Measurements from ENCODE around the gene NCAPG2.

NCAPG2 gene

DNA sequence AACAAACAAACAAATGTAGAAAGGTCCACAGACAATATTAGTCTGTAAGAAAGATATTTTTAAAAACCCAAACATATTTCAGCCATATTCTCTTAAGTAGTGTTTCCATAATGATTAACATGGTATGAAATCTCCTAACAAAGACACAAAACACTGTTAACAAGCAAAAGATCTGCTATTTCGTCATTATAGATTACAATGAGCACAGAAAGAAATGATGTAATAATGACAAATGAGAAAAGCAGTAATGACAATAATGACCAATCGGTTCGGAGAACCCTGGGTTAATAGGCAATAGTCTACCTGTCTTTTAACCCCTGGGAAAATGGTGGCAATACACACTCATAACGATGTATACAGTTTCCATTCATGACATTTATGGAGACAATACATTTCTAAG lies 39.5 kb upstream of the NCAPG2 start:
- H3K4me1 ChIP-seq (ENCODE audit: insufficient read depth, low read length) = no peaks in the 10 kb centered on the region
- no peak overlapping the region for H3K9ac ChIP-seq (ENCODE audit: low read depth, low read length)
- H3K4me2 ChIP-seq (ENCODE audit: insufficient read depth, low read length) = no peak overlapping the region
- ATAC-seq (ENCODE audit: insufficient read depth, low read depth) (no peak), DNase-seq (no peak)
- peaks cover 96% of the 10 kb centered on the region for H3K36me3 ChIP-seq (ENCODE audit: insufficient read depth, low read length)
- no peak for TF ChIP-seq EZH2 (IDR thresholded peaks at IDR 0.05; ENCODE audit: borderline replicate concordance, low read depth, low read length, severe bottlenecking)
- TF ChIP-seq, protein P1, sequence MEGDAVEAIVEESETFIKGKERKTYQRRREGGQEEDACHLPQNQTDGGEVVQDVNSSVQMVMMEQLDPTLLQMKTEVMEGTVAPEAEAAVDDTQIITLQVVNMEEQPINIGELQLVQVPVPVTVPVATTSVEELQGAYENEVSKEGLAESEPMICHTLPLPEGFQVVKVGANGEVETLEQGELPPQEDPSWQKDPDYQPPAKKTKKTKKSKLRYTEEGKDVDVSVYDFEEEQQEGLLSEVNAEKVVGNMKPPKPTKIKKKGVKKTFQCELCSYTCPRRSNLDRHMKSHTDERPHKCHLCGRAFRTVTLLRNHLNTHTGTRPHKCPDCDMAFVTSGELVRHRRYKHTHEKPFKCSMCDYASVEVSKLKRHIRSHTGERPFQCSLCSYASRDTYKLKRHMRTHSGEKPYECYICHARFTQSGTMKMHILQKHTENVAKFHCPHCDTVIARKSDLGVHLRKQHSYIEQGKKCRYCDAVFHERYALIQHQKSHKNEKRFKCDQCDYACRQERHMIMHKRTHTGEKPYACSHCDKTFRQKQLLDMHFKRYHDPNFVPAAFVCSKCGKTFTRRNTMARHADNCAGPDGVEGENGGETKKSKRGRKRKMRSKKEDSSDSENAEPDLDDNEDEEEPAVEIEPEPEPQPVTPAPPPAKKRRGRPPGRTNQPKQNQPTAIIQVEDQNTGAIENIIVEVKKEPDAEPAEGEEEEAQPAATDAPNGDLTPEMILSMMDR (IDR thresholded peaks at IDR 0.05; ENCODE audit: borderline replicate concordance, extremely low read depth, low read length, poor library complexity, severe bottlenecking) = no peak
- H3K27ac ChIP-seq (ENCODE audit: low read length) = no peak overlapping the region
- H3K9me3 ChIP-seq (ENCODE audit: insufficient read depth, low read length, severe bottlenecking) = no peaks in the 10 kb centered on the region
- no peak overlapping the region for H2AFZ ChIP-seq (ENCODE audit: low read depth, low read length)
- H3K79me2 ChIP-seq (ENCODE audit: insufficient read depth, low read length) = no peaks in the 10 kb centered on the region
- H4K20me1 ChIP-seq (ENCODE audit: insufficient read depth, low read length) = no peaks in the 10 kb centered on the region
- no peak overlapping the region for H3K4me3 ChIP-seq (ENCODE audit: low read depth in 1 of 2, low read length in 2 of 2)
- H3K27me3 ChIP-seq (ENCODE audit: insufficient read depth, low read length, poor library complexity) = no peaks in the 10 kb centered on the region

GRCh38 chr7:158743219-158743618 lies 38.6 kb upstream of the NCAPG2 start:
- DNase-seq (no peak), ATAC-seq (ENCODE audit: insufficient read depth, low read depth) (no peak)
- TF ChIP-seq, protein P1 (IDR thresholded peaks at IDR 0.05; ENCODE audit: borderline replicate concordance, extremely low read depth, low read length, poor library complexity, severe bottlenecking) = no peak
- TF ChIP-seq EZH2 (IDR thresholded peaks at IDR 0.05; ENCODE audit: borderline replicate concordance, low read depth, low read length, severe bottlenecking) = no peak
- H3K36me3 ChIP-seq (ENCODE audit: insufficient read depth, low read length) = peaks cover 96% of the 10 kb centered on the region
- no peak overlapping the region for H3K9ac ChIP-seq (ENCODE audit: low read depth, low read length)
- H3K4me3 ChIP-seq (ENCODE audit: low read depth in 1 of 2, low read length in 2 of 2) = no peak overlapping the region
- H3K9me3 ChIP-seq (ENCODE audit: insufficient read depth, low read length, severe bottlenecking) = no peaks in the 10 kb centered on the region
- no peak overlapping the region for H3K27ac ChIP-seq (ENCODE audit: low read length)
- no peaks in the 10 kb centered on the region for H3K79me2 ChIP-seq (ENCODE audit: insufficient read depth, low read length)
- no peaks in the 10 kb centered on the region for H3K27me3 ChIP-seq (ENCODE audit: insufficient read depth, low read length, poor library complexity)
- H3K4me1 ChIP-seq (ENCODE audit: insufficient read depth, low read length) = no peaks in the 10 kb centered on the region
- no peaks in the 10 kb centered on the region for H4K20me1 ChIP-seq (ENCODE audit: insufficient read depth, low read length)
- no peak overlapping the region for H2AFZ ChIP-seq (ENCODE audit: low read depth, low read length)
- no peak overlapping the region for H3K4me2 ChIP-seq (ENCODE audit: insufficient read depth, low read length)

GRCh38 chr7:158742065-158742821 lies 37.6 kb upstream of the NCAPG2 start:
- Histone ChIP-seq H2AFZ (ENCODE audit: low read depth, low read length) (no peak overlapping the region), H3K27ac (ENCODE audit: low read length) (no peak overlapping the region), H3K27me3 (ENCODE audit: insufficient read depth, low read length, poor library complexity) (no peaks in the 10 kb centered on the region), H3K4me1 (ENCODE audit: insufficient read depth, low read length) (no peaks in the 10 kb centered on the region), H3K4me3 (ENCODE audit: low read depth in 1 of 2, low read length in 2 of 2) (no peak overlapping the region), H4K20me1 (ENCODE audit: insufficient read depth, low read length) (no peaks in the 10 kb centered on the region), H3K4me2 (ENCODE audit: insufficient read depth, low read length) (no peak overlapping the region), H3K79me2 (ENCODE audit: insufficient read depth, low read length) (no peaks in the 10 kb centered on the region), H3K36me3 (ENCODE audit: insufficient read depth, low read length) (peaks cover 95% of the 10 kb centered on the region), H3K9me3 (ENCODE audit: insufficient read depth, low read length, severe bottlenecking) (no peaks in the 10 kb centered on the region), H3K9ac (ENCODE audit: low read depth, low read length) (no peak overlapping the region)
- TF ChIP-seq, protein P1 (IDR thresholded peaks at IDR 0.05; ENCODE audit: borderline replicate concordance, extremely low read depth, low read length, poor library complexity, severe bottlenecking) = no peak
- no peak for TF ChIP-seq EZH2 (IDR thresholded peaks at IDR 0.05; ENCODE audit: borderline replicate concordance, low read depth, low read length, severe bottlenecking)
- ATAC-seq (ENCODE audit: insufficient read depth, low read depth) (no peak), DNase-seq (no peak)
